Stimulated activated effector memory CD8-positive, alpha-beta T cell treated with anti-CD3 and anti-CD28 coated beads, Interleukin-12 subunit alpha, Interleukin-12 subunit beta, amount 100 ng/mL, for 72 hours (primary cell): Measurements from ENCODE around the gene CRTC1.
A peak's percentile ranks its signal among the peaks of the same experiment; 100 is the strongest.
"Not testable (repeated sequence)": the region's sequence is repeated elsewhere in the genome, so short reads cannot be mapped to it uniquely, and the experiment has no call there.

ENCODE experiments used
- ATAC-seq: fragments of 150-1000 bp; cut with Tn5 transposase; 2 replicates; pipeline ENCODE4 v1.10.0; 2021
- DNase-seq, 2 donors: peaks; one replicate each; pipeline ENCODE4 v3.0.0; 2021 to 2022; ENCODE audit warnings: low spot score in 2 of 2
- H3K27ac Mint-ChIP-seq: one replicate; pipeline ENCODE4 v1.8.0; 2022; ENCODE audit warnings: mild to moderate bottlenecking, mixed read lengths
- H3K36me3 Mint-ChIP-seq: one replicate; pipeline ENCODE4 v1.8.0; 2022; ENCODE audit warnings: mild to moderate bottlenecking, mixed read lengths
- H3K4me1 Mint-ChIP-seq: one replicate; pipeline ENCODE4 v1.8.0; 2022; ENCODE audit warnings: mixed read lengths
- H3K4me3 Mint-ChIP-seq: one replicate; pipeline ENCODE4 v1.8.0; 2022; ENCODE audit warnings: mild to moderate bottlenecking, mixed read lengths
- H3K9me3 Mint-ChIP-seq: one replicate; pipeline ENCODE4 v1.8.0; 2022; ENCODE audit warnings: mixed read lengths

CRTC1 gene

GRCh38 chr19:18672606-18673337, 10.7 kb upstream of the CRTC1 start:
- Mint-ChIP-seq H3K9me3 (no peaks in the 10 kb centered on the region), H3K4me3 (no peak overlapping the region), H3K36me3 (peaks cover 18% of the 10 kb centered on the region), H3K4me1 (no peaks in the 10 kb centered on the region), H3K27ac (no peak overlapping the region)
- ATAC-seq (no peak), DNase-seq (no peak)

GRCh38 chr19:18674616-18675015, 8.9 kb upstream of the CRTC1 start:
- Mint-ChIP-seq H3K4me3 (no peak overlapping the region), H3K4me1 (peaks cover 4% of the 10 kb centered on the region), H3K27ac (no peak overlapping the region), H3K9me3 (no peaks in the 10 kb centered on the region), H3K36me3 (peaks cover 9% of the 10 kb centered on the region)
- ATAC-seq = no peak
- no peak for DNase-seq

- H3K36me3 Mint-ChIP-seq = no peaks in the 10 kb centered on the region
- no peak for DNase-seq
- ATAC-seq = no peak
- no peak overlapping the region for H3K4me3 Mint-ChIP-seq
- peaks cover 4% of the 10 kb centered on the region for H3K4me1 Mint-ChIP-seq
- H3K9me3 Mint-ChIP-seq = no peaks in the 10 kb centered on the region
- no peak overlapping the region for H3K27ac Mint-ChIP-seq
Observed at GRCh38 chr19:18675779-18676178, 7.7 kb upstream of the CRTC1 start.

- ATAC-seq (no peak), DNase-seq (no peak)
- Mint-ChIP-seq H3K9me3 (no peaks in the 10 kb centered on the region), H3K36me3 (no peaks in the 10 kb centered on the region), H3K27ac (no peak overlapping the region), H3K4me1 (peaks cover 4% of the 10 kb centered on the region), H3K4me3 (no peak overlapping the region)
Observed at GRCh38 chr19:18676692-18677091, 6.8 kb upstream of the CRTC1 start.

- Mint-ChIP-seq H3K36me3 (no peaks in the 10 kb centered on the region), H3K27ac (no peak overlapping the region), H3K4me1 (peaks cover 4% of the 10 kb centered on the region), H3K4me3 (no peak overlapping the region), H3K9me3 (no peaks in the 10 kb centered on the region)
- DNase-seq = no peak
- ATAC-seq = no peak
Observed at GRCh38 chr19:18677156-18677555, 6.3 kb upstream of the CRTC1 start.

GRCh38 chr19:18680148-18680547, 3.3 kb upstream of the CRTC1 start:
- not testable (repeated sequence) for H3K9me3 Mint-ChIP-seq, ATAC-seq, DNase-seq, H3K4me3 Mint-ChIP-seq, H3K27ac Mint-ChIP-seq
- Mint-ChIP-seq H3K4me1 (peaks cover 11% of the 10 kb centered on the region), H3K36me3 (peaks cover 15% of the 10 kb centered on the region)

GRCh38 chr19:18682807-18683108, 722 bp upstream of the CRTC1 start:
- peaks cover 16% of the 10 kb centered on the region for H3K4me1 Mint-ChIP-seq

GRCh38 chr19:18683958-18684641, 620 bp downstream of the CRTC1 start:
- no peaks in the 10 kb centered on the region for H3K9me3 Mint-ChIP-seq
- H3K4me1 Mint-ChIP-seq = peaks cover 17% of the 10 kb centered on the region
- ATAC-seq (no peak), DNase-seq (no peak)
- H3K27ac Mint-ChIP-seq = peak overlapping the region; percentile 89
- H3K36me3 Mint-ChIP-seq = peaks cover 15% of the 10 kb centered on the region
- peak overlapping the region; percentile 75 for H3K4me3 Mint-ChIP-seq

More at GRCh38 chr19:18682807-18683108, 722 bp upstream of the CRTC1 start:
- Mint-ChIP-seq H3K36me3 (peaks cover 15% of the 10 kb centered on the region), H3K27ac (peak overlapping the region; percentile 89), H3K9me3 (no peaks in the 10 kb centered on the region), H3K4me3 (peak overlapping the region; percentile 75)
- ATAC-seq (no peak), DNase-seq (no peak)

GRCh38 chr19:18684642-18684993, 1.1 kb downstream of the CRTC1 start:
- peaks cover 20% of the 10 kb centered on the region for H3K4me1 Mint-ChIP-seq
- DNase-seq = no peak
- H3K4me3 Mint-ChIP-seq = peak overlapping the region; percentile 75
- peaks cover 15% of the 10 kb centered on the region for H3K36me3 Mint-ChIP-seq
- H3K27ac Mint-ChIP-seq = no peak overlapping the region
- H3K9me3 Mint-ChIP-seq = no peaks in the 10 kb centered on the region
- ATAC-seq = no peak

GRCh38 chr19:18685597-18686190, 2.2 kb downstream of the CRTC1 start:
- H3K36me3 Mint-ChIP-seq = peaks cover 15% of the 10 kb centered on the region
- H3K4me1 Mint-ChIP-seq = peaks cover 24% of the 10 kb centered on the region
- H3K27ac Mint-ChIP-seq = no peak overlapping the region
- DNase-seq (no peak), ATAC-seq (no peak)
- H3K9me3 Mint-ChIP-seq = no peaks in the 10 kb centered on the region
- peak overlapping the region; percentile 75 for H3K4me3 Mint-ChIP-seq

- ATAC-seq (no peak), DNase-seq (no peak)
- Mint-ChIP-seq H3K9me3 (no peaks in the 10 kb centered on the region), H3K27ac (no peak overlapping the region), H3K4me3 (no peak overlapping the region), H3K36me3 (peaks cover 9% of the 10 kb centered on the region), H3K4me1 (peaks cover 20% of the 10 kb centered on the region)
Observed at GRCh38 chr19:18687740-18688465, 4.4 kb downstream of the CRTC1 start.

GRCh38 chr19:18696023-18696422, 12.5 kb downstream of the CRTC1 start:
- H3K4me3 Mint-ChIP-seq = no peak overlapping the region
- H3K36me3 Mint-ChIP-seq = no peaks in the 10 kb centered on the region
- ATAC-seq = no peak

GRCh38 chr19:18697680-18698079, 14.2 kb downstream of the CRTC1 start:
- ATAC-seq = no peak
- Mint-ChIP-seq H3K4me3 (no peak overlapping the region), H3K4me1 (peaks cover 32% of the 10 kb centered on the region), H3K27ac (no peak overlapping the region), H3K9me3 (no peaks in the 10 kb centered on the region), H3K36me3 (no peaks in the 10 kb centered on the region)
- no peak for DNase-seq

More at GRCh38 chr19:18696023-18696422, 12.5 kb downstream of the CRTC1 start:
- H3K9me3 Mint-ChIP-seq = no peaks in the 10 kb centered on the region
- no peak for DNase-seq
- peaks cover 27% of the 10 kb centered on the region for H3K4me1 Mint-ChIP-seq
- H3K27ac Mint-ChIP-seq = no peak overlapping the region

- Mint-ChIP-seq H3K36me3 (no peaks in the 10 kb centered on the region), H3K4me3 (no peak overlapping the region), H3K9me3 (no peaks in the 10 kb centered on the region), H3K4me1 (peaks cover 32% of the 10 kb centered on the region), H3K27ac (no peak overlapping the region)
- ATAC-seq = no peak
- no peak for DNase-seq
Observed at GRCh38 chr19:18698321-18699167, 15.1 kb downstream of the CRTC1 start.
